NCI-H2196 treated with DMSO at 0.1 percent for 48 hours (cell line): ENCODE data around the gene LMNB1.
"Not testable (repeated sequence)": the region's sequence is repeated elsewhere in the genome, so short reads cannot be mapped to it uniquely, and the experiment has no call there.

Experiments used
- DNase-seq: peaks from one replicate; lab custom pipeline; 2025; ENCODE audit not compliant: unreplicated experiment; lab: John Stamatoyannopoulos, UW

Gene LMNB1

GRCh38 chr5:126818736-126819135, 41.8 kb downstream of the LMNB1 start:
- no peak for DNase-seq

GRCh38 chr5:126819253-126819652, 42.3 kb downstream of the LMNB1 start:
- DNase-seq, result no peak

GRCh38 chr5:126826619-126827215, 49.8 kb downstream of the LMNB1 start:
- no peak for DNase-seq

GRCh38 chr5:126829098-126829497, 52.2 kb downstream of the LMNB1 start:
- no peak for DNase-seq

- no peak for DNase-seq
Observed at GRCh38 chr5:126830061-126830460, 53.1 kb downstream of the LMNB1 start.

- no peak for DNase-seq
Observed at GRCh38 chr5:126831156-126831555, 54.2 kb downstream of the LMNB1 start.

- no peak for DNase-seq
Observed at GRCh38 chr5:126836778-126837177, 59.8 kb downstream of the LMNB1 start.

GRCh38 chr5:126837242-126837641, 60.3 kb downstream of the LMNB1 start:
- DNase-seq, result no peak

GRCh38 chr5:126837906-126838539, 61.1 kb downstream of the LMNB1 start:
- no peak for DNase-seq

- not testable (repeated sequence) for DNase-seq
Observed at GRCh38 chr5:126839407-126839806, 62.5 kb downstream of the LMNB1 start.

- DNase-seq, result not testable (repeated sequence)
Observed at GRCh38 chr5:126843375-126843774, 66.4 kb downstream of the LMNB1 start.

GRCh38 chr5:126845470-126846070, 68.6 kb downstream of the LMNB1 start:
- not testable (repeated sequence) for DNase-seq

GRCh38 chr5:126846344-126846743, 69.4 kb downstream of the LMNB1 start:
- no peak for DNase-seq

- no peak for DNase-seq
Observed at GRCh38 chr5:126846744-126847455, 70.0 kb downstream of the LMNB1 start.

GRCh38 chr5:126847456-126847820, 70.5 kb downstream of the LMNB1 start:
- DNase-seq, result no peak

- DNase-seq, result no peak
Observed at GRCh38 chr5:126847826-126848251, 70.9 kb downstream of the LMNB1 start.

GRCh38 chr5:126848253-126848652, 71.3 kb downstream of the LMNB1 start:
- DNase-seq, result no peak

- no peak for DNase-seq
Observed at GRCh38 chr5:126849101-126849678, 72.3 kb downstream of the LMNB1 start.

- DNase-seq, result no peak
Observed at GRCh38 chr5:126851501-126852011, 74.6 kb downstream of the LMNB1 start.

- no peak for DNase-seq
Observed at GRCh38 chr5:126852091-126852571, 75.2 kb downstream of the LMNB1 start.

- no peak for DNase-seq
Observed at GRCh38 chr5:126852841-126853271, 75.9 kb downstream of the LMNB1 start.
